ENCODE measurements around the gene NAT9. TPM values are rescaled to one million over a fixed set of nuclear protein-coding genes. Genes with fewer than 3 reads are reported as not detected.

The NAT9 gene
- total RNA-seq, 1 donor from 2014 or later: 50.1 TPM

DNA sequence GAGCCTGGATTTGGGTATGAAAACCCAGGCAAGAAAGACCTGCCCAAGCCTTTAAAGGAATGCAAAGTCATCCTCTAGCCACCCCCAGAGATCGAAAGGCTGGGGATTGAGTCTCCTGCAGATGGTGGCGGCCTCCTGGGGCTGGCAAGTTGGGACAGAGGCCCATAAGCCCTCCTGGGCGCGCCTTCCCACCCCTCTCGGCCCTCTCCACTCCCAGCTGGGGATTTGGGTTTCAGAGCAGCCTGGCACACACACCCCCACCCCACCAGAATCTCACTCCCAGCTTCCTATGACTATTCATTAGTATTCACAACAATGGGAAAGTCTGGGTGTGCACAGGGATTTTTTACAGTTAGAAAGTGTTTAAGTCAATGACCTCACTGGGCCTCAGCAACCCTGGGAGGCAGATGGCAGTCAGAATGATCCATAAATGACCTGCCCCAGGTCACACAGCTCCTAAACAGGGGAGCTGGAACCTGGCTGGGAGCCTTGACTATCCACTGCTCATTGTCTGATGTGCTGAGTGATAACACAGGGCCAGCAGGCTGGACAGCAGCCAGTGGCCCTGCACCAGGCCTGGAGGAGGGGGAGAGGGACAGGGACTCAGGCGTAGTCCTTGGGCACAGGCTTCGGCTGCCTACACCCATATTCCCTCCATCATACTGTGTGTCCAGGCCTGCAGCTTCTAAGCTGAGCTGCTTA, 15.6 kb downstream of the NAT9 start:
- TF ChIP-seq, protein P1, sequence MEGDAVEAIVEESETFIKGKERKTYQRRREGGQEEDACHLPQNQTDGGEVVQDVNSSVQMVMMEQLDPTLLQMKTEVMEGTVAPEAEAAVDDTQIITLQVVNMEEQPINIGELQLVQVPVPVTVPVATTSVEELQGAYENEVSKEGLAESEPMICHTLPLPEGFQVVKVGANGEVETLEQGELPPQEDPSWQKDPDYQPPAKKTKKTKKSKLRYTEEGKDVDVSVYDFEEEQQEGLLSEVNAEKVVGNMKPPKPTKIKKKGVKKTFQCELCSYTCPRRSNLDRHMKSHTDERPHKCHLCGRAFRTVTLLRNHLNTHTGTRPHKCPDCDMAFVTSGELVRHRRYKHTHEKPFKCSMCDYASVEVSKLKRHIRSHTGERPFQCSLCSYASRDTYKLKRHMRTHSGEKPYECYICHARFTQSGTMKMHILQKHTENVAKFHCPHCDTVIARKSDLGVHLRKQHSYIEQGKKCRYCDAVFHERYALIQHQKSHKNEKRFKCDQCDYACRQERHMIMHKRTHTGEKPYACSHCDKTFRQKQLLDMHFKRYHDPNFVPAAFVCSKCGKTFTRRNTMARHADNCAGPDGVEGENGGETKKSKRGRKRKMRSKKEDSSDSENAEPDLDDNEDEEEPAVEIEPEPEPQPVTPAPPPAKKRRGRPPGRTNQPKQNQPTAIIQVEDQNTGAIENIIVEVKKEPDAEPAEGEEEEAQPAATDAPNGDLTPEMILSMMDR (IDR thresholded peaks at IDR 0.05; ENCODE audit: unreplicated experiment): no peak
- Mint-ChIP-seq H3K27me3 (ENCODE audit: unreplicated experiment) (peaks cover 7% of the 10 kb centered on the region), H3K4me3 (ENCODE audit: unreplicated experiment) (no peak overlapping the region), H3K27ac (ENCODE audit: unreplicated experiment) (no peak overlapping the region), H3K36me3 (ENCODE audit: low read depth, unreplicated experiment) (no peaks in the 10 kb centered on the region), H3K9me3 (ENCODE audit: unreplicated experiment) (no peaks in the 10 kb centered on the region), H3K4me1 (ENCODE audit: unreplicated experiment) (peaks cover 9% of the 10 kb centered on the region)
- no peak for DNase-seq (ENCODE audit: low spot score)

DNA sequence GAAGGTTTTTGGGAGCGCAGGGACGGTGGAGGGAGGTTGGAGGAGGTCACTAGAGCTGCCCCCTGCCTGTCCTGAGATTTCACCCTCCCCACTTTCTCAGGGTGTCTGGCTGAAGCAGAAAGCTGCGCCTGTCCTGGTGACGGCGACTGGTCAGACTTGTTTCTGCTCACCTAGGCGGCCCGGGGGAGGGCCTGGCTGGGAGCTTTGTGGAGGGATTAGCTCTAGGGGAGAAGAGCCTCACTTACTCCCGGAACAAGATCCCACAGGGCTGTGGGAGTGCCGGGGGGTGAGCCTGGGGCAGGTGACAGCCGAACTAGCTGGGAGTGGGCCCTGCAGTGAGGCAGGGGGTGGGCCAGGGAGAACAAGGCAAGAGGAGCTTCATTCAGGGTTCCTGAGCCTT, 16.2 kb downstream of the NAT9 start:
- Mint-ChIP-seq H3K4me1 (ENCODE audit: unreplicated experiment) (peaks cover 9% of the 10 kb centered on the region), H3K4me3 (ENCODE audit: unreplicated experiment) (no peak overlapping the region), H3K27me3 (ENCODE audit: unreplicated experiment) (peaks cover 7% of the 10 kb centered on the region), H3K27ac (ENCODE audit: unreplicated experiment) (no peak overlapping the region), H3K9me3 (ENCODE audit: unreplicated experiment) (no peaks in the 10 kb centered on the region), H3K36me3 (ENCODE audit: low read depth, unreplicated experiment) (no peaks in the 10 kb centered on the region)
- no peak for DNase-seq (ENCODE audit: low spot score)
- TF ChIP-seq, protein P1 (IDR thresholded peaks at IDR 0.05; ENCODE audit: unreplicated experiment): no peak

DNA sequence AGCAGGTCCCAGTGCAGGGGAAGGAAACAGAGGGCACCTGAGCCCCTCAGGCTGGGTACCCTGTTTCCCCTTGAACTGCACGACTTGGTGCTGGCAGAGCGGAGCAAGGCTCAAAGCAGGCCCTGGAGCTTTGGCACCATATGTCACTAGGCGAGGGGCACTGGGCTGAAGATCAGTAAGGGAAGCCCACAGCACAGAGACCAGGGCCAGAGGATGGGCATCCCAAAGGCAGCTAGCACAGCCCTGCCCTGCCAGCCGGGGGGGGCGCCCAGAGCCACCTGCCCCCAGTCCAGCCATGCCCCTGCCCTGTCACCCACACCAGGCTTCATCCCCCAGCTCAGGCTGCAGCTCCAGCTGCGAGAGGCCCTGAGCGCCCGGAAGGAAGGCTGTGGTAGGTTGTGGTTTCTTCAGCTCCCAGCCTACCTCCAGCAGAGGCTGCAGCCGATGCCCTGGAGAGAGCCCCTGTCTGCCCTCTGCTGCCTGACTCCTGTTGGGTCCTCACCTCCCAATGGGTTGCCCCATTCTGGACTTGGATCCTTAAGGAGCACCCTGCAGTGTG, 16.8 kb downstream of the NAT9 start:
- H3K27me3 Mint-ChIP-seq (ENCODE audit: unreplicated experiment): peaks cover 7% of the 10 kb centered on the region
- no peak for DNase-seq (ENCODE audit: low spot score)
- H3K9me3 Mint-ChIP-seq (ENCODE audit: unreplicated experiment): no peaks in the 10 kb centered on the region
- TF ChIP-seq, protein P1 (IDR thresholded peaks at IDR 0.05; ENCODE audit: unreplicated experiment): no peak
- no peaks in the 10 kb centered on the region for H3K36me3 Mint-ChIP-seq (ENCODE audit: low read depth, unreplicated experiment)
- no peak overlapping the region for H3K27ac Mint-ChIP-seq (ENCODE audit: unreplicated experiment)
- H3K4me3 Mint-ChIP-seq (ENCODE audit: unreplicated experiment): no peak overlapping the region
- peaks cover 9% of the 10 kb centered on the region for H3K4me1 Mint-ChIP-seq (ENCODE audit: unreplicated experiment)

DNA sequence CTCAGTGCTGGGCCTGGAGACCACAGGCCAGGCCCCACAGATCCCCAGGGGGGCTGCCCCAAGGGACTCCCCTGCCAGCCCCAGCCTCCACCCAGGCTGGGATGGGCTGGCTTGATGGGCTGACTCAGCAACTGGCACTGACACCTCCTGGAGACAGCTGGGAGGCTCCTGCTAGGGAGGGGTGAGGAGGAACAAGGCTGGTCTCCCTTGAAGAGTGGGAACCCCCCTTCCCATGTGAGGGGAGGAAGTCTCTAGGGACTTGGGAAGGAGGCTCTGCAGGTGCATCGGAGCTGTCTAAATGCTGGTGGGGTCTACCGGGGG, 17.3 kb downstream of the NAT9 start:
- Mint-ChIP-seq H3K4me3 (ENCODE audit: unreplicated experiment) (no peak overlapping the region), H3K36me3 (ENCODE audit: low read depth, unreplicated experiment) (no peaks in the 10 kb centered on the region), H3K4me1 (ENCODE audit: unreplicated experiment) (peaks cover 9% of the 10 kb centered on the region), H3K27ac (ENCODE audit: unreplicated experiment) (no peak overlapping the region), H3K27me3 (ENCODE audit: unreplicated experiment) (peaks cover 7% of the 10 kb centered on the region), H3K9me3 (ENCODE audit: unreplicated experiment) (no peaks in the 10 kb centered on the region)
- TF ChIP-seq, protein P1 (IDR thresholded peaks at IDR 0.05; ENCODE audit: unreplicated experiment): no peak
- DNase-seq (ENCODE audit: low spot score): no peak
